Transverse colon (tissue), 4 donors: ENCODE results near the gene NPTN. TPM values are rescaled to one million over a fixed set of nuclear protein-coding genes. Genes with fewer than 3 reads are reported as not detected.

ENCODE experiments used
- DNase-seq: peaks from one replicate; pipeline ENCODE4 v3.0.0-alpha.2; 2019
- H3K27ac ChIP-seq, 4 donors: fragments of 200-600 bp; sonication (generic); 2 replicates each; pipeline ENCODE4 v1.5.1; 2016 to 2018; ENCODE audit warnings: inconsistent platforms in 4 of 4
- H3K27me3 ChIP-seq: fragments of 200-600 bp; sonication (generic); 2 replicates; pipeline ENCODE4 v1.5.1; 2017; ENCODE audit warnings: inconsistent platforms
- H3K36me3 ChIP-seq, 4 donors: fragments of 200-600 bp; sonication (generic); 2 replicates each; pipeline ENCODE4 v1.5.1; 2017 to 2019; ENCODE audit warnings: inconsistent platforms in 4 of 4
- H3K4me1 ChIP-seq, 4 donors: fragments of 200-600 bp; sonication (generic); 2 replicates each; pipeline ENCODE4 v1.5.1; 2017 to 2020; ENCODE audit warnings: inconsistent platforms in 4 of 4
- H3K4me3 ChIP-seq, 4 donors: fragments of 200-600 bp; sonication (generic); 1 replicate in 1 of 4; 2 replicates in 3 of 4; pipeline versions ENCODE4 v1.5.1 to v1.6.1; 2017 to 2019; ENCODE audit warnings: inconsistent platforms in 4 of 4
- H3K9me3 ChIP-seq, 2 donors: fragments of 200-600 bp; sonication (generic); 2 replicates each; pipeline ENCODE4 v1.5.1; 2017 to 2019; ENCODE audit warnings: inconsistent platforms in 2 of 2
- CTCF ChIP-seq, 5 experiments: fragments of 200-600 bp in 3 of 5; fragments of 450-650 bp in 2 of 5; sonication (generic) in 3 of 5; IDR thresholded peaks; 1 replicate in 2 of 5; 2 replicates in 3 of 5; pipeline ENCODE4 v1.5.1; 2016 to 2017; ENCODE audit warnings: antibody characterized with exemption in 5 of 5, inconsistent platforms in 3 of 5, mild to moderate bottlenecking in 2 of 5, moderate library complexity in 1 of 5
- EP300 ChIP-seq: sonication (generic); formaldehyde crosslinking; IDR thresholded peaks from one replicate; pipeline ENCODE4 v1.6.1; 2017; ENCODE audit warnings: antibody characterized with exemption, low read depth
- POLR2A ChIP-seq: fragments of 450-650 bp; IDR thresholded peaks from one replicate; pipeline ENCODE4 v1.6.1; 2016; ENCODE audit warnings: antibody characterized with exemption, mild to moderate bottlenecking, moderate library complexity
- POLR2AphosphoS5 ChIP-seq, 3 donors: sonication (generic); formaldehyde crosslinking; IDR thresholded peaks; one replicate each; pipeline ENCODE4 v1.6.1; 2016; ENCODE audit warnings: antibody characterized with exemption in 3 of 3
- WGBS, 2 donors: methylation state at CpG; one replicate each; pipeline ENCODE4 v1.1.5; 2018; ENCODE audit warnings: low coverage in 1 of 2; 5-methylcytosine and 5-hydroxymethylcytosine counted together
- in situ Hi-C, 4 donors: fragments of 200-750 bp; cut with MboI; loops; one replicate each; pipeline versions ENCODE4 v1.15.0 to v1.15.1; 2017; ENCODE audit warnings: low sequenced_read_pairs in 3 of 4, low pct_ligation_motif_present in 1 of 4, low pct_unique_long_range_greater_than_20kb in 1 of 4
- intact Hi-C: fragments of 100-400 bp; cut with DNase I; formaldehyde crosslinking; loops from one replicate; pipeline ENCODE4 v1.15.1; 2023; ENCODE audit warnings: low total_unique reads
- total RNA-seq, 4 donors: library from RNA; depleted of rRNA; stranded (reverse); fragments of >200 nt; gene quantifications; one replicate each; pipeline ENCODE4 v1.1.0, GENCODE V29; 2016

The NPTN gene
- total RNA-seq, 4 donors from 2014 or later = 77.8 to 187 (median 135) TPM

GRCh38 chr15:73678498-73678897 lies 45.3 kb upstream of the NPTN start:
- intact Hi-C loops (no loop called here), in situ Hi-C loops (no loop called here)
- peaks cover 0 to 4% (median 2%) of the 10 kb centered on the region in 4 donors for H3K4me1 ChIP-seq
- TF ChIP-seq EP300 (no peak), CTCF (IDR thresholded peaks at IDR 0.05) (no peak), POLR2A (no peak), POLR2AphosphoS5 (IDR thresholded peaks at IDR 0.05) (no peak)
- WGBS, 2 donors = 91% methylated on average over 3 of the region's 3 CpGs; no CpG with 5 or more reads in 1 of the 2 donors
- no peaks in the 10 kb centered on the region for H3K36me3 ChIP-seq
- H3K27me3 ChIP-seq = no peaks in the 10 kb centered on the region
- DNase-seq = no peak
- no peaks in the 10 kb centered on the region for H3K9me3 ChIP-seq
- H3K4me3 ChIP-seq = no peak overlapping the region
- no peak overlapping the region for H3K27ac ChIP-seq

GRCh38 chr15:73677733-73678132 lies 44.5 kb upstream of the NPTN start:
- DNase-seq = no peak
- no peak for TF ChIP-seq EP300
- TF ChIP-seq POLR2AphosphoS5 (IDR thresholded peaks at IDR 0.05) = no peak
- no peak for TF ChIP-seq POLR2A
- TF ChIP-seq CTCF (IDR thresholded peaks at IDR 0.05) = no peak
- WGBS, 2 donors = 53% methylated on average over 2 of the region's 2 CpGs; no CpG with 5 or more reads in 1 of the 2 donors
- Histone ChIP-seq H3K4me1 (no peaks in the 10 kb centered on the region), H3K9me3 (no peaks in the 10 kb centered on the region), H3K27me3 (no peaks in the 10 kb centered on the region), H3K36me3 (no peaks in the 10 kb centered on the region), H3K4me3 (no peak overlapping the region), H3K27ac (no peak overlapping the region)
- in situ Hi-C loops = no loop called here
- intact Hi-C loops = no loop called here

- H3K4me3 ChIP-seq = no peak overlapping the region
- no peak overlapping the region for H3K27ac ChIP-seq
- no peak for TF ChIP-seq POLR2AphosphoS5 (IDR thresholded peaks at IDR 0.05)
- TF ChIP-seq CTCF (IDR thresholded peaks at IDR 0.05) = peak; percentile 84 to 90 (median 89)
- H3K27me3 ChIP-seq = peaks cover 6% of the 10 kb centered on the region
- no peaks in the 10 kb centered on the region for H3K36me3 ChIP-seq
- H3K4me1 ChIP-seq = no peaks in the 10 kb centered on the region
- WGBS, 2 donors = 48% methylated on average over 5 of the region's 5 CpGs; no CpG with 5 or more reads in 1 of the 2 donors
- intact Hi-C loops (no loop called here), in situ Hi-C loops (no loop called here)
- peak; percentile 76 for DNase-seq
- H3K9me3 ChIP-seq = no peaks in the 10 kb centered on the region
Observed at GRCh38 chr15:73677146-73677607, 44.0 kb upstream of the NPTN start.

GRCh38 chr15:73674587-73674986 lies 41.4 kb upstream of the NPTN start:
- Histone ChIP-seq H3K9me3 (no peaks in the 10 kb centered on the region), H3K4me3 (no peak overlapping the region), H3K27me3 (peaks cover 30% of the 10 kb centered on the region), H3K27ac (no peak overlapping the region), H3K4me1 (no peaks in the 10 kb centered on the region), H3K36me3 (no peaks in the 10 kb centered on the region)
- in situ Hi-C loops (no loop called here), intact Hi-C loops (no loop called here)
- DNase-seq = no peak
- TF ChIP-seq POLR2AphosphoS5 (IDR thresholded peaks at IDR 0.05) (no peak), CTCF (IDR thresholded peaks at IDR 0.05) (no peak), POLR2A (no peak), EP300 (no peak)
- 92 to 100% methylated on average over 1 of the region's 1 CpG for WGBS, 2 donors
